ENCODE data around the gene CFAP57.

Gene CFAP57

GRCh38 chr1:43214501-43215444 lies 42.6 kb downstream of the CFAP57 start:
- Histone ChIP-seq H3K27ac (ENCODE audit: low read length, poor library complexity, severe bottlenecking) (no peak overlapping the region), H2BK15ac (ENCODE audit: low read depth, poor library complexity, severe bottlenecking) (no peak overlapping the region), H2AK5ac (ENCODE audit: low read length, severe bottlenecking) (no peak overlapping the region), H4K91ac (ENCODE audit: low read length) (no peak overlapping the region), H3K18ac (ENCODE audit: low read depth in 1 of 2, low read length in 2 of 2) (no peak overlapping the region), H3K9ac (ENCODE audit: low read length) (no peak overlapping the region), H2AFZ (ENCODE audit: low read depth, low read length) (no peak overlapping the region), H3K4me2 (ENCODE audit: low read length, poor library complexity, severe bottlenecking) (no peak overlapping the region), H2BK12ac (ENCODE audit: low read length in 2 of 2) (no peak overlapping the region), H3K14ac (ENCODE audit: low read length in 2 of 2) (no peak overlapping the region), H3K4me3 (ENCODE audit: insufficient read depth in 1 of 2, low read depth in 1 of 2, low read length in 2 of 2) (no peak overlapping the region), H3K9me3 (ENCODE audit: control insufficient read depth, low read length) (no peaks in the 10 kb centered on the region), H3K23ac (ENCODE audit: low read length in 2 of 2) (no peak overlapping the region), H3K4me1 (ENCODE audit: control insufficient read depth, insufficient read depth, low read depth, low read length) (peaks cover 3% of the 10 kb centered on the region), H3K4ac (ENCODE audit: low read depth in 1 of 2, low read length in 2 of 2) (no peak overlapping the region), H3K79me1 (replicated peaks; ENCODE audit: low read length, poor library complexity, severe bottlenecking) (no peaks in the 10 kb centered on the region), H2BK5ac (ENCODE audit: low read depth, low read length, poor library complexity, severe bottlenecking) (no peak overlapping the region), H2BK120ac (ENCODE audit: low read depth, low read length) (no peak overlapping the region), H3K36me3 (ENCODE audit: control insufficient read depth in 1 of 2, insufficient read depth in 2 of 2, low read depth in 1 of 2, low read length in 2 of 2) (no peaks in the 10 kb centered on the region), H3K27me3 (ENCODE audit: control insufficient read depth in 1 of 2, insufficient read depth in 1 of 2, low read length in 2 of 2) (peaks cover 0 to 3% of the 10 kb centered on the region in 2 experiments), H4K8ac (ENCODE audit: low read length) (no peak overlapping the region)
- WGBS, result 86% methylated on average over 7 of the region's 7 CpGs
- no peak for DNase-seq

GRCh38 chr1:43217747-43218146 lies 45.6 kb downstream of the CFAP57 start:
- 95% methylated on average over 10 of the region's 10 CpGs for WGBS
- H3K23ac ChIP-seq (ENCODE audit: low read length in 2 of 2), result no peak overlapping the region
- H3K79me1 ChIP-seq (replicated peaks; ENCODE audit: low read length, poor library complexity, severe bottlenecking), result no peaks in the 10 kb centered on the region
- no peak overlapping the region for H2BK12ac ChIP-seq (ENCODE audit: low read length in 2 of 2)
- no peak overlapping the region for H2BK15ac ChIP-seq (ENCODE audit: low read depth, poor library complexity, severe bottlenecking)
- no peaks in the 10 kb centered on the region for H3K9me3 ChIP-seq (ENCODE audit: control insufficient read depth, low read length)
- no peaks in the 10 kb centered on the region for H3K36me3 ChIP-seq (ENCODE audit: control insufficient read depth in 1 of 2, insufficient read depth in 2 of 2, low read depth in 1 of 2, low read length in 2 of 2)
- no peak overlapping the region for H3K9ac ChIP-seq (ENCODE audit: low read length)
- H3K18ac ChIP-seq (ENCODE audit: low read depth in 1 of 2, low read length in 2 of 2), result no peak overlapping the region
- H3K27me3 ChIP-seq (ENCODE audit: control insufficient read depth in 1 of 2, insufficient read depth in 1 of 2, low read length in 2 of 2), result peaks cover 0 to 4% of the 10 kb centered on the region in 2 experiments
- H3K4ac ChIP-seq (ENCODE audit: low read depth in 1 of 2, low read length in 2 of 2), result no peak overlapping the region
- H4K8ac ChIP-seq (ENCODE audit: low read length), result no peak overlapping the region
- no peak overlapping the region for H4K91ac ChIP-seq (ENCODE audit: low read length)
- DNase-seq, result no peak
- no peak overlapping the region for H3K4me2 ChIP-seq (ENCODE audit: low read length, poor library complexity, severe bottlenecking)
- H3K4me3 ChIP-seq (ENCODE audit: insufficient read depth in 1 of 2, low read depth in 1 of 2, low read length in 2 of 2), result no peak overlapping the region
- H3K4me1 ChIP-seq (ENCODE audit: control insufficient read depth, insufficient read depth, low read depth, low read length), result peaks cover 3% of the 10 kb centered on the region
- no peak overlapping the region for H3K14ac ChIP-seq (ENCODE audit: low read length in 2 of 2)
- H2BK120ac ChIP-seq (ENCODE audit: low read depth, low read length), result no peak overlapping the region
- no peak overlapping the region for H2AFZ ChIP-seq (ENCODE audit: low read depth, low read length)
- no peak overlapping the region for H2AK5ac ChIP-seq (ENCODE audit: low read length, severe bottlenecking)
- H2BK5ac ChIP-seq (ENCODE audit: low read depth, low read length, poor library complexity, severe bottlenecking), result no peak overlapping the region
- no peak overlapping the region for H3K27ac ChIP-seq (ENCODE audit: low read length, poor library complexity, severe bottlenecking)

GRCh38 chr1:43220905-43221778 lies 49.0 kb downstream of the CFAP57 start:
- Histone ChIP-seq H2AFZ (ENCODE audit: low read depth, low read length) (no peak overlapping the region), H3K4ac (ENCODE audit: low read depth in 1 of 2, low read length in 2 of 2) (no peak overlapping the region), H3K4me3 (ENCODE audit: insufficient read depth in 1 of 2, low read depth in 1 of 2, low read length in 2 of 2) (no peak overlapping the region), H2AK5ac (ENCODE audit: low read length, severe bottlenecking) (no peak overlapping the region), H2BK5ac (ENCODE audit: low read depth, low read length, poor library complexity, severe bottlenecking) (no peak overlapping the region), H3K27me3 (ENCODE audit: control insufficient read depth in 1 of 2, insufficient read depth in 1 of 2, low read length in 2 of 2) (peaks cover 0 to 20% of the 10 kb centered on the region in 2 experiments), H2BK120ac (ENCODE audit: low read depth, low read length) (no peak overlapping the region), H3K18ac (ENCODE audit: low read depth in 1 of 2, low read length in 2 of 2) (no peak overlapping the region), H2BK15ac (ENCODE audit: low read depth, poor library complexity, severe bottlenecking) (no peak overlapping the region), H3K4me2 (ENCODE audit: low read length, poor library complexity, severe bottlenecking) (no peak overlapping the region), H3K23ac (ENCODE audit: low read length in 2 of 2) (no peak overlapping the region), H3K14ac (ENCODE audit: low read length in 2 of 2) (no peak overlapping the region), H3K27ac (ENCODE audit: low read length, poor library complexity, severe bottlenecking) (no peak overlapping the region), H3K9me3 (ENCODE audit: control insufficient read depth, low read length) (no peaks in the 10 kb centered on the region), H3K36me3 (ENCODE audit: control insufficient read depth in 1 of 2, insufficient read depth in 2 of 2, low read depth in 1 of 2, low read length in 2 of 2) (no peaks in the 10 kb centered on the region), H3K4me1 (ENCODE audit: control insufficient read depth, insufficient read depth, low read depth, low read length) (no peaks in the 10 kb centered on the region), H2BK12ac (ENCODE audit: low read length in 2 of 2) (no peak overlapping the region), H3K79me1 (replicated peaks; ENCODE audit: low read length, poor library complexity, severe bottlenecking) (no peaks in the 10 kb centered on the region), H3K9ac (ENCODE audit: low read length) (no peak overlapping the region), H4K91ac (ENCODE audit: low read length) (no peak overlapping the region), H4K8ac (ENCODE audit: low read length) (no peak overlapping the region)
- 94% methylated on average over 6 of the region's 7 CpGs for WGBS
- no peak for DNase-seq

GRCh38 chr1:43221797-43222196 lies 49.7 kb downstream of the CFAP57 start:
- H3K4me1 ChIP-seq (ENCODE audit: control insufficient read depth, insufficient read depth, low read depth, low read length), result no peaks in the 10 kb centered on the region
- H3K4me3 ChIP-seq (ENCODE audit: insufficient read depth in 1 of 2, low read depth in 1 of 2, low read length in 2 of 2), result no peak overlapping the region
- H2BK15ac ChIP-seq (ENCODE audit: low read depth, poor library complexity, severe bottlenecking), result no peak overlapping the region
- no peak overlapping the region for H3K4ac ChIP-seq (ENCODE audit: low read depth in 1 of 2, low read length in 2 of 2)
- 100% methylated on average over 1 of the region's 1 CpG for WGBS
- H2AK5ac ChIP-seq (ENCODE audit: low read length, severe bottlenecking), result no peak overlapping the region
- H3K18ac ChIP-seq (ENCODE audit: low read depth in 1 of 2, low read length in 2 of 2), result no peak overlapping the region
- no peak overlapping the region for H4K8ac ChIP-seq (ENCODE audit: low read length)
- H3K27me3 ChIP-seq (ENCODE audit: control insufficient read depth in 1 of 2, insufficient read depth in 1 of 2, low read length in 2 of 2), result peaks cover 0 to 20% of the 10 kb centered on the region in 2 experiments
- no peak overlapping the region for H3K27ac ChIP-seq (ENCODE audit: low read length, poor library complexity, severe bottlenecking)
- no peak overlapping the region for H3K14ac ChIP-seq (ENCODE audit: low read length in 2 of 2)
- no peaks in the 10 kb centered on the region for H3K36me3 ChIP-seq (ENCODE audit: control insufficient read depth in 1 of 2, insufficient read depth in 2 of 2, low read depth in 1 of 2, low read length in 2 of 2)
- DNase-seq, result no peak
- no peaks in the 10 kb centered on the region for H3K79me1 ChIP-seq (replicated peaks; ENCODE audit: low read length, poor library complexity, severe bottlenecking)
- no peak overlapping the region for H3K23ac ChIP-seq (ENCODE audit: low read length in 2 of 2)
- H4K91ac ChIP-seq (ENCODE audit: low read length), result no peak overlapping the region
- no peak overlapping the region for H2AFZ ChIP-seq (ENCODE audit: low read depth, low read length)
- H3K4me2 ChIP-seq (ENCODE audit: low read length, poor library complexity, severe bottlenecking), result no peak overlapping the region
- no peak overlapping the region for H2BK120ac ChIP-seq (ENCODE audit: low read depth, low read length)
- no peak overlapping the region for H3K9ac ChIP-seq (ENCODE audit: low read length)
- H3K9me3 ChIP-seq (ENCODE audit: control insufficient read depth, low read length), result no peaks in the 10 kb centered on the region
- no peak overlapping the region for H2BK12ac ChIP-seq (ENCODE audit: low read length in 2 of 2)
- H2BK5ac ChIP-seq (ENCODE audit: low read depth, low read length, poor library complexity, severe bottlenecking), result no peak overlapping the region
